Kidney (tissue), 14 donors: Measurements from ENCODE around the gene TIFAB. TPM values are rescaled to one million over a fixed set of nuclear protein-coding genes. Genes with fewer than 3 reads are reported as not detected.

Experiments
- DNase-seq, 5 donors: peaks; one replicate each; pipeline ENCODE4 v3.0.0-alpha.2; 2013 to 2020
- FAIRE-seq: peaks from 2 replicates; lab custom pipeline; 2012; peaks lifted over from hg19 to GRCh38; lab: Jason Lieb, UNC
- H3K27ac ChIP-seq, 2 donors: one replicate each; pipeline ENCODE4 v1.7.0; 2013; ENCODE audit warnings: low read depth in 2 of 2, low read length in 2 of 2, inconsistent platforms in 1 of 2
- H3K27me3 ChIP-seq: one replicate; pipeline ENCODE4 v1.7.1; 2013; ENCODE audit warnings: low read length, inconsistent platforms; ENCODE audit not compliant: control insufficient read depth, insufficient read depth
- H3K36me3 ChIP-seq, 3 donors: one replicate each; pipeline versions ENCODE4 v1.7.0 to v1.7.1; 2013; ENCODE audit warnings: low read length in 3 of 3, control low read depth in 1 of 3, inconsistent platforms in 1 of 3; ENCODE audit not compliant: insufficient read depth in 3 of 3, control insufficient read depth in 2 of 3
- H3K4me1 ChIP-seq, 3 donors: one replicate each; pipeline versions ENCODE4 v1.7.0 to v1.7.1; 2013; ENCODE audit warnings: low read length in 3 of 3, inconsistent platforms in 1 of 3, low read depth in 1 of 3; ENCODE audit not compliant: control insufficient read depth in 2 of 3, insufficient read depth in 2 of 3
- H3K4me3 ChIP-seq, 3 donors: one replicate each; pipeline versions ENCODE4 v1.7.0 to v1.8.1; 2013; ENCODE audit warnings: low read length in 3 of 3, control low read depth in 1 of 3, inconsistent platforms in 1 of 3
- H3K9ac ChIP-seq, 3 donors: one replicate each; pipeline versions ENCODE4 v1.7.0 to v1.7.1; 2013; ENCODE audit warnings: low read length in 3 of 3, control low read depth in 1 of 3, inconsistent platforms in 1 of 3
- H3K9me3 ChIP-seq, 3 donors: one replicate each; pipeline versions ENCODE4 v1.7.0 to v1.7.1; 2013; ENCODE audit warnings: low read length in 3 of 3, control low read depth in 1 of 3, inconsistent platforms in 1 of 3; ENCODE audit not compliant: control insufficient read depth in 2 of 3, insufficient read depth in 1 of 3
- CTCF ChIP-seq: IDR thresholded peaks from 3 replicates; pipeline ENCODE4 v1.5.1; 2012; ENCODE audit warnings: mild to moderate bottlenecking, moderate library complexity, borderline replicate concordance; ENCODE audit not compliant: insufficient read depth; ENCODE audit errors: extremely low read depth
- intact Hi-C: fragments of 100-400 bp; cut with DNase I; formaldehyde crosslinking; loops from one replicate; pipeline ENCODE4 v1.11.1; 2022
- polyA plus RNA-seq: library from polyadenylated mRNA; stranded (reverse); fragments of 350-450 nt; fragmentation: Illumina TruSeq; extraction: RNeasy Lipid Tissue Mini Kit (QIAGEN cat#74804); gene quantifications from one replicate; pipeline ENCODE4 v1.2.3, GENCODE V29; 2014; ENCODE audit warnings: low read depth, low replicate concordance; ENCODE audit not compliant: insufficient read depth
- total RNA-seq: library from RNA; stranded (reverse); fragmentation: NEBNext Ultra II Directional; extraction: Animal tissue kit (Norgen Biotek cat#: 25700); gene quantifications from one replicate; pipeline ENCODE4 v1.2.1, GENCODE V29; 2021
- donor health status: control.
- donor health status: control.
- donor health status: control.
- donor health status: control.
- donor health status: control.
- donor health status: DM: yes; HTN: yes; CAD: no.
- donor health status: Normal renal cell carcinoma (clear cell type).

TIFAB gene
- total and polyA plus RNA-seq, 2 donors from 2014 or later: 0.13 TPM; not detected in 1

GRCh38 chr5:135450952-135451351 lies 1.2 kb downstream of the TIFAB start:
- no peak for FAIRE-seq
- Histone ChIP-seq H3K9me3 (no peaks in the 10 kb centered on the region), H3K9ac (no peak overlapping the region), H3K4me1 (no peaks in the 10 kb centered on the region), H3K27ac (no peak overlapping the region), H3K4me3 (no peak overlapping the region), H3K36me3 (no peaks in the 10 kb centered on the region), H3K27me3 (no peaks in the 10 kb centered on the region)
- no peak for TF ChIP-seq CTCF
- intact Hi-C loops: no loop called here
- DNase-seq: no peak

- H3K27ac ChIP-seq: no peak overlapping the region
- H3K36me3 ChIP-seq: no peaks in the 10 kb centered on the region
- H3K9me3 ChIP-seq: no peaks in the 10 kb centered on the region
- no peaks in the 10 kb centered on the region for H3K4me1 ChIP-seq
- TF ChIP-seq CTCF: no peak
- FAIRE-seq: no peak
- intact Hi-C loops: no loop called here
- no peak for DNase-seq
- H3K27me3 ChIP-seq: no peaks in the 10 kb centered on the region
- H3K4me3 ChIP-seq: no peak overlapping the region
- no peak overlapping the region for H3K9ac ChIP-seq
Measured at GRCh38 chr5:135450336-135450735, 1.8 kb downstream of the TIFAB start.

- H3K4me1 ChIP-seq: no peaks in the 10 kb centered on the region
- no peaks in the 10 kb centered on the region for H3K9me3 ChIP-seq
- no peak overlapping the region for H3K4me3 ChIP-seq
- H3K27me3 ChIP-seq: no peaks in the 10 kb centered on the region
- no peaks in the 10 kb centered on the region for H3K36me3 ChIP-seq
- no peak overlapping the region for H3K27ac ChIP-seq
- intact Hi-C loops: no loop called here
- no peak for TF ChIP-seq CTCF
- FAIRE-seq (no peak), DNase-seq (no peak)
- no peak overlapping the region for H3K9ac ChIP-seq
Measured at GRCh38 chr5:135449644-135450043, 2.5 kb downstream of the TIFAB start.

GRCh38 chr5:135448791-135449507 lies 3.2 kb downstream of the TIFAB start:
- Histone ChIP-seq H3K9ac (no peak overlapping the region), H3K4me1 (no peaks in the 10 kb centered on the region), H3K27me3 (no peaks in the 10 kb centered on the region), H3K36me3 (no peaks in the 10 kb centered on the region), H3K4me3 (no peak overlapping the region), H3K9me3 (no peaks in the 10 kb centered on the region), H3K27ac (no peak overlapping the region)
- FAIRE-seq: no peak
- DNase-seq: peak in 1 of 5 donors; percentile 13
- TF ChIP-seq CTCF: no peak
- intact Hi-C loops: no loop called here
